Glutamatergic neuron (in vitro differentiated cells): Measurements from ENCODE around the gene KCNMB2. TPM values are rescaled to one million over a fixed set of nuclear protein-coding genes. Genes with fewer than 3 reads are reported as not detected.
"Not testable (repeated sequence)": the region's sequence is repeated elsewhere in the genome, so short reads cannot be mapped to it uniquely, and the experiment has no call there.

Source experiments
- DNase-seq: peaks from one replicate; pipeline ENCODE4 v3.0.0; 2022
- H3K27ac Mint-ChIP-seq: one replicate; pipeline ENCODE4 v1.8.0; 2020; ENCODE audit warnings: mild to moderate bottlenecking, mixed read lengths, inconsistent platforms; ENCODE audit not compliant: unreplicated experiment
- H3K27me3 Mint-ChIP-seq: one replicate; pipeline ENCODE4 v1.8.0; 2020; ENCODE audit warnings: mild to moderate bottlenecking, moderate library complexity, mixed read lengths, inconsistent platforms; ENCODE audit not compliant: unreplicated experiment
- H3K36me3 Mint-ChIP-seq: one replicate; pipeline ENCODE4 v1.8.0; 2020; ENCODE audit warnings: mild to moderate bottlenecking, mixed read lengths, inconsistent platforms; ENCODE audit not compliant: unreplicated experiment
- H3K4me1 Mint-ChIP-seq: one replicate; pipeline ENCODE4 v1.8.0; 2020; ENCODE audit warnings: mild to moderate bottlenecking, low read depth, mixed read lengths, inconsistent platforms; ENCODE audit not compliant: unreplicated experiment
- H3K4me3 Mint-ChIP-seq: one replicate; pipeline ENCODE4 v1.8.0; 2020; ENCODE audit warnings: mild to moderate bottlenecking, mixed read lengths, inconsistent platforms; ENCODE audit not compliant: unreplicated experiment
- H3K9me3 Mint-ChIP-seq: one replicate; pipeline ENCODE4 v1.8.0; 2020; ENCODE audit warnings: mild to moderate bottlenecking, moderate library complexity, mixed read lengths, inconsistent platforms; ENCODE audit not compliant: unreplicated experiment
- total RNA-seq: library from RNA; stranded (reverse); fragmentation: NEBNext Ultra II Directional; extraction: Animal tissue kit (Norgen Biotek cat#: 25700); gene quantifications from one replicate; pipeline ENCODE4 v1.2.1, GENCODE V29; 2021; ENCODE audit not compliant: unreplicated experiment
- TF ChIP-seq, protein P1 (sequence below): fragments of 200-600 bp; sonication (generic); IDR thresholded peaks from one replicate; pipeline ENCODE4 v1.5.0; 2021; ENCODE audit not compliant: partially characterized antibody, unreplicated experiment

Gene KCNMB2
- total RNA-seq, 1 donor from 2014 or later, result 0.47 TPM

DNA sequence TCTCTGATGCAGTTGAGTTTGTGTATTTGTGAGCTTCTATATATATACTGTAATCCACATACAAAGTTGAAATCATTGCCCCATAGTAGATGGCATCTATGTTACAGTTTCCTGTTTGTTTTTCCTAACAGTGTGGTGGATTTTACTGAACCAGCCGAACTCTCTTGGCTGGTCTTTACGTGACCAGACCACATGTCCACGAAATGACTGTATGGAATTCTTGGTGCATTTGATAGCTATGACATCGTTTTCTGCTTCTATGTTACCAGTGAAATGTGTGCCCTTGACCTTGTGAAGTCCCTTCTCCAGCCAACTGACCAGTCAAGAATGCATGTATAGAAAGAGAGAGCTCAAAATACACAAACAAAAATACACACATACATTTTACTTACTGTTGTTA is 1.8 kb downstream of the KCNMB2 start:
- no peak for DNase-seq
- Mint-ChIP-seq H3K4me1 (peaks cover 6% of the 10 kb centered on the region), H3K27ac (no peak overlapping the region), H3K9me3 (no peaks in the 10 kb centered on the region), H3K4me3 (no peak overlapping the region), H3K36me3 (no peaks in the 10 kb centered on the region), H3K27me3 (no peaks in the 10 kb centered on the region)
- TF ChIP-seq, protein P1, sequence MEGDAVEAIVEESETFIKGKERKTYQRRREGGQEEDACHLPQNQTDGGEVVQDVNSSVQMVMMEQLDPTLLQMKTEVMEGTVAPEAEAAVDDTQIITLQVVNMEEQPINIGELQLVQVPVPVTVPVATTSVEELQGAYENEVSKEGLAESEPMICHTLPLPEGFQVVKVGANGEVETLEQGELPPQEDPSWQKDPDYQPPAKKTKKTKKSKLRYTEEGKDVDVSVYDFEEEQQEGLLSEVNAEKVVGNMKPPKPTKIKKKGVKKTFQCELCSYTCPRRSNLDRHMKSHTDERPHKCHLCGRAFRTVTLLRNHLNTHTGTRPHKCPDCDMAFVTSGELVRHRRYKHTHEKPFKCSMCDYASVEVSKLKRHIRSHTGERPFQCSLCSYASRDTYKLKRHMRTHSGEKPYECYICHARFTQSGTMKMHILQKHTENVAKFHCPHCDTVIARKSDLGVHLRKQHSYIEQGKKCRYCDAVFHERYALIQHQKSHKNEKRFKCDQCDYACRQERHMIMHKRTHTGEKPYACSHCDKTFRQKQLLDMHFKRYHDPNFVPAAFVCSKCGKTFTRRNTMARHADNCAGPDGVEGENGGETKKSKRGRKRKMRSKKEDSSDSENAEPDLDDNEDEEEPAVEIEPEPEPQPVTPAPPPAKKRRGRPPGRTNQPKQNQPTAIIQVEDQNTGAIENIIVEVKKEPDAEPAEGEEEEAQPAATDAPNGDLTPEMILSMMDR, result no peak

DNA sequence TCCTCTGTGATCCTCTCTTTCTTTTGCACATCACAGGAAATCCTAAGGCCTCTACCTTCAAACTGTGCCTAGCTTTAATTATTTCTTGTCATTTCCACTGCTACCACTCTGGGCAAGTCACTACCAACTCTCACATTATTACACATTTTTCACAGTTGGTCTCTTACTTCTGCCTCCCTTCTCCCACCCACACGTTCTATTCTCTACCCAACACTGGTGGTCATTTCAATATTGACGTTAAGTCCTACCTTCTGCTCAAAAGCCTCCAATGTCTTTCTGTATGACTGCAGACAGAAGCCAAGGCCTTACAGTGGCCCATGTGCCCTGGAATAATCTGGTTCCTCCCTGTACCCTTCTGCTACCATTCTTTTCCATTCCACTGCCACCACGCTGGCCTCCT is 3.9 kb downstream of the KCNMB2 start:
- DNase-seq, result no peak
- no peak overlapping the region for H3K4me3 Mint-ChIP-seq
- H3K36me3 Mint-ChIP-seq, result no peaks in the 10 kb centered on the region
- H3K4me1 Mint-ChIP-seq, result peaks cover 6% of the 10 kb centered on the region
- TF ChIP-seq, protein P1, result no peak
- no peaks in the 10 kb centered on the region for H3K27me3 Mint-ChIP-seq
- H3K9me3 Mint-ChIP-seq, result no peaks in the 10 kb centered on the region
- H3K27ac Mint-ChIP-seq, result no peak overlapping the region

DNA sequence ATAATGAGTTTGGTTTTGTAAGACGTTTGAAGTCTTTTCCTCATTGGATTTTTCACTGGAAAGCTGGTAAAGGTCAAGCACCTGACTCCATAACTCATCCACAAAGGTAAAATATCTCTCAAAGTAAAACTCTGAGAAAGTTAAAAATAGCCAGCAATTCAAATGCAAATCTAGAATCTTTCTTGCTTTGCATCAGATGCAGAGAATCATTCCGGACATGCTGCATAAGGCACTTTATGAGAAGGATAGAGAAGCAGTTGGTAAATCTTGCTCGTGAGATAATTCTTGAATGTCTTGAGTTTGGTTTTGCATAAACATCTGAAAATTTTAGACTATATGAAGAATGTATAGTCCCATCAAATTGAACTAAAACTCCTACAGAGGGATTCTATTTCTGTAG is 9.1 kb downstream of the KCNMB2 start:
- H3K4me3 Mint-ChIP-seq, result no peak overlapping the region
- TF ChIP-seq, protein P1, result no peak
- no peaks in the 10 kb centered on the region for H3K9me3 Mint-ChIP-seq
- no peak for DNase-seq
- no peaks in the 10 kb centered on the region for H3K36me3 Mint-ChIP-seq
- no peaks in the 10 kb centered on the region for H3K27me3 Mint-ChIP-seq
- no peak overlapping the region for H3K27ac Mint-ChIP-seq
- H3K4me1 Mint-ChIP-seq, result no peaks in the 10 kb centered on the region

DNA sequence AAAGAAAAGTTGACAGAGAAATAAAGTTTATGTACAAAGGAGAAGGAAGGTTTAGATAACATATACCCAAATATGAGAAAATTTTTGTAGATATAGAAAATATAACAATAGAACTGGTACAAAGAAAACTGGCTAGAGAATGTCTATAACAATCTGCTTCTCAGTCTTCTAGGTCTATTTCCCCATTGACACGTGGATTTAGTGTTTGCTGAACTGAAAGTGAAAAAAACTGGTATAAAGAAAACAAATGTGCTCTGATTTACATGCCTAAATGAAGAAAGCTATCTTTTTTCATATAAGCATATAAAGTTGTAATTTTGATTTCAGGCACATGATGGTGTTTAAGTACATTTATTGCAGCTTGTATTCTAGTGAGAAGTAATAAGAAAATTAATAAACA is 9.8 kb downstream of the KCNMB2 start:
- TF ChIP-seq, protein P1, result no peak
- no peaks in the 10 kb centered on the region for H3K27me3 Mint-ChIP-seq
- H3K4me3 Mint-ChIP-seq, result no peak overlapping the region
- no peak for DNase-seq
- H3K36me3 Mint-ChIP-seq, result no peaks in the 10 kb centered on the region
- no peak overlapping the region for H3K27ac Mint-ChIP-seq
- no peaks in the 10 kb centered on the region for H3K9me3 Mint-ChIP-seq
- H3K4me1 Mint-ChIP-seq, result no peaks in the 10 kb centered on the region

DNA sequence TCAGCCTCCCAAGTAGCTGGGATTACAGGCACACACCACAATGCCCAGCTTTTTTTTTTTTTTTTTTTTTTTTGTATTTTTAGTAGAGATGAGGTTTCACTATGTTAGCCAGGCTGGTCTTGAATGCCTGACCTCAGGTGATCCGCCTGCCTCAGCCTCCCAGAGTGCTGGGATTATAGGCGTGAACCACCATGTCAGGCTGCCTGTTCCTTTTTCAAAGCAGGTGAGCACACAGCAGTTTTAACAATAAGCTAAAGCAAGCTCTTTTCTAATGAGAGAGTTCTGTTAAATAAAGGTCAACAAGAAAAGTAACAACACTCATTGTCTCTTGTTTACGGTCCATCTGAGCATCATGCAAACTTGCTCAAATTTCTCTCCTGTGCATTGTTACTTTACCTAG is 13.2 kb downstream of the KCNMB2 start:
- H3K36me3 Mint-ChIP-seq, DNase-seq, H3K9me3 Mint-ChIP-seq, H3K27ac Mint-ChIP-seq, H3K4me1 Mint-ChIP-seq, H3K4me3 Mint-ChIP-seq, H3K27me3 Mint-ChIP-seq: not testable (repeated sequence)

DNA sequence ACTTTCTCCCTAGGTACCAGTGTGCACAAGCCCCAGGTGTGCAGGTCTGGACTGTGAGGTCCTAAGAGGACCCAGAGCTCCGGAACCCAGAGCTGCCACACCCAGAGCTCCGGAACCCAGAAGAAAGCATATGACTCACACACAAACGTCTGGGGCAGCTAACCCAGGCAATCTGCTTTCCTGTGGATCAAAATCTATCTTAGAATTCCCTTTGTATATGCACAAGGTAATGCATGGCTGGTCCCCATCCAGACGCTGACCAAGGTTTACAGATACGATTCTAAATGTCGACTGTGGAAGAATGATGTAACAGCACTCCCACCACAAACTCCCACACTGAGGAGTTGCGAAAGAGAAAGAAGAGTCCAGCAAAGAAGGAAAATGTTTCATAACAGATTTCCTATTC is 15.7 kb downstream of the KCNMB2 start:
- no peak overlapping the region for H3K4me3 Mint-ChIP-seq
- DNase-seq, result no peak
- no peaks in the 10 kb centered on the region for H3K27me3 Mint-ChIP-seq
- H3K36me3 Mint-ChIP-seq, result no peaks in the 10 kb centered on the region
- no peaks in the 10 kb centered on the region for H3K4me1 Mint-ChIP-seq
- no peak overlapping the region for H3K27ac Mint-ChIP-seq
- TF ChIP-seq, protein P1, result no peak
- H3K9me3 Mint-ChIP-seq, result no peaks in the 10 kb centered on the region
